MM.1S (cell line): Measurements from ENCODE around the gene ATXN10.
"Not testable (repeated sequence)": the region's sequence is repeated elsewhere in the genome, so short reads cannot be mapped to it uniquely, and the experiment has no call there.

Source experiments
- DNase-seq: peaks from one replicate; pipeline ENCODE4 v3.0.0-alpha.2; 2015
- H2AFZ ChIP-seq: fragments of 300-600 bp; sonication (generic); 2 replicates; pipeline ENCODE4 v1.6.0; 2016; ENCODE audit warnings: antibody characterized with exemption, low read length
- H3F3A ChIP-seq: fragments of 300-600 bp; sonication (generic); 2 replicates; pipeline ENCODE4 v1.6.1; 2016; ENCODE audit warnings: mild to moderate bottlenecking, antibody characterized with exemption, low read length, moderate library complexity, mixed read lengths; ENCODE audit not compliant: insufficient read depth
- H3K27ac ChIP-seq: fragments of 300-600 bp; sonication (generic); 2 replicates; pipeline ENCODE4 v1.5.1; 2016; ENCODE audit warnings: mild to moderate bottlenecking, low read length
- H3K27me3 ChIP-seq: fragments of 300-600 bp; sonication (generic); replicated peaks from 2 replicates; pipeline ENCODE4 v1.6.0; 2016; ENCODE audit warnings: low read length; ENCODE audit not compliant: insufficient read depth
- H3K36me3 ChIP-seq: fragments of 300-600 bp; sonication (generic); replicated peaks from 2 replicates; pipeline ENCODE4 v1.6.1; 2016; ENCODE audit warnings: mild to moderate bottlenecking, low read length, mixed read lengths; ENCODE audit not compliant: insufficient read depth
- H3K4me1 ChIP-seq: fragments of 300-600 bp; sonication (generic); 2 replicates; pipeline ENCODE4 v1.6.1; 2016; ENCODE audit warnings: low read length, mixed read lengths
- H3K4me2 ChIP-seq: fragments of 300-600 bp; sonication (generic); 2 replicates; pipeline ENCODE4 v1.6.0; 2016; ENCODE audit warnings: low read depth, low read length
- H3K4me3 ChIP-seq: fragments of 300-600 bp; sonication (generic); 2 replicates; pipeline ENCODE4 v1.5.1; 2016; ENCODE audit warnings: low read length, mixed read lengths
- H3K79me2 ChIP-seq: fragments of 300-600 bp; sonication (generic); 2 replicates; pipeline ENCODE4 v1.6.1; 2016; ENCODE audit warnings: mixed run types, low read length, mixed read lengths
- H3K9ac ChIP-seq: fragments of 300-600 bp; sonication (generic); 2 replicates; pipeline ENCODE4 v1.6.1; 2016; ENCODE audit warnings: low read length, mixed read lengths
- H3K9me2 ChIP-seq: fragments of 300-600 bp; sonication (generic); replicated peaks from 2 replicates; pipeline ENCODE4 v1.6.1; 2016; ENCODE audit warnings: mild to moderate bottlenecking, low read length, mixed read lengths; ENCODE audit not compliant: insufficient read depth
- H3K9me3 ChIP-seq: fragments of 300-600 bp; sonication (generic); replicated peaks from 2 replicates; pipeline ENCODE4 v1.6.1; 2016; ENCODE audit warnings: mild to moderate bottlenecking, low read length, mixed read lengths; ENCODE audit not compliant: insufficient read depth
- H4K20me1 ChIP-seq: fragments of 300-600 bp; sonication (generic); 2 replicates; pipeline ENCODE4 v1.6.1; 2016; ENCODE audit warnings: mild to moderate bottlenecking, low read length, moderate library complexity, mixed read lengths; ENCODE audit not compliant: insufficient read depth
- EZH2 ChIP-seq: fragments of 300-600 bp; sonication (generic); optimal IDR thresholded peaks from 2 replicates; pipeline ENCODE3; 2017; ENCODE audit warnings: low read depth, mild to moderate bottlenecking, antibody characterized with exemption, low read length, mixed read lengths
- EZH2phosphoT487 ChIP-seq: fragments of 300-600 bp; sonication (generic); IDR thresholded peaks from 2 replicates; pipeline ENCODE4 v1.6.1; 2018; ENCODE audit warnings: antibody characterized with exemption, low read length
- TF ChIP-seq, protein P1 (sequence below): fragments of 300-600 bp; sonication (generic); IDR thresholded peaks from 2 replicates; pipeline ENCODE4 v1.5.1; 2016; ENCODE audit warnings: antibody characterized with exemption, low read length, mixed read lengths

Gene ATXN10

DNA sequence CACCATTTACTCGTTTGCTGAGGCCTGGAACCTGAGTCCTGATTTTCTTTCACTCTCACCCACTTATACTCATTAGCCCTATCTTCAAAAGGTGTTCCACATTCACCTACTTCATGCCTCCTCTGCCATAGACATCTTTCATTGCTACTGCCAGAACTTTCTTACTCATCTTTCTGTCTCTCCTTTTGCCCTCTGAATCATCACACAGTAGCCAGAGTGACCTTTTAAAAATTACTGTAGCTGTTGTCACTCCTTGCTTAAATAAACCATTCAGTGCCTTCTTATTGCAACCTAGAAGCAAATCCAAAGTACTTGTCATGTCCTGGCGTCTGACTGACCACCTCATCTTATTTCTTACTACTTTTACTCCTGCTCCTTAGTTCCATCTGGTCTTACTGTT, 38.2 kb downstream of the ATXN10 start:
- no peak overlapping the region for H3K27ac ChIP-seq
- H3K9me2 ChIP-seq, result no peaks in the 10 kb centered on the region
- H3K4me2 ChIP-seq, result no peak overlapping the region
- H3F3A ChIP-seq, result no peaks in the 10 kb centered on the region; the same call in 1 of the 2 replicates
- no peaks in the 10 kb centered on the region for H3K4me1 ChIP-seq
- H3K36me3 ChIP-seq, result no peaks in the 10 kb centered on the region
- H3K9ac ChIP-seq, result no peak overlapping the region
- no peaks in the 10 kb centered on the region for H3K27me3 ChIP-seq
- H3K79me2 ChIP-seq, result no peaks in the 10 kb centered on the region
- TF ChIP-seq EZH2phosphoT487 (no peak), EZH2 (no peak)
- TF ChIP-seq, protein P1, sequence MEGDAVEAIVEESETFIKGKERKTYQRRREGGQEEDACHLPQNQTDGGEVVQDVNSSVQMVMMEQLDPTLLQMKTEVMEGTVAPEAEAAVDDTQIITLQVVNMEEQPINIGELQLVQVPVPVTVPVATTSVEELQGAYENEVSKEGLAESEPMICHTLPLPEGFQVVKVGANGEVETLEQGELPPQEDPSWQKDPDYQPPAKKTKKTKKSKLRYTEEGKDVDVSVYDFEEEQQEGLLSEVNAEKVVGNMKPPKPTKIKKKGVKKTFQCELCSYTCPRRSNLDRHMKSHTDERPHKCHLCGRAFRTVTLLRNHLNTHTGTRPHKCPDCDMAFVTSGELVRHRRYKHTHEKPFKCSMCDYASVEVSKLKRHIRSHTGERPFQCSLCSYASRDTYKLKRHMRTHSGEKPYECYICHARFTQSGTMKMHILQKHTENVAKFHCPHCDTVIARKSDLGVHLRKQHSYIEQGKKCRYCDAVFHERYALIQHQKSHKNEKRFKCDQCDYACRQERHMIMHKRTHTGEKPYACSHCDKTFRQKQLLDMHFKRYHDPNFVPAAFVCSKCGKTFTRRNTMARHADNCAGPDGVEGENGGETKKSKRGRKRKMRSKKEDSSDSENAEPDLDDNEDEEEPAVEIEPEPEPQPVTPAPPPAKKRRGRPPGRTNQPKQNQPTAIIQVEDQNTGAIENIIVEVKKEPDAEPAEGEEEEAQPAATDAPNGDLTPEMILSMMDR, result no peak
- no peak overlapping the region for H3K4me3 ChIP-seq
- no peak for DNase-seq
- no peaks in the 10 kb centered on the region for H3K9me3 ChIP-seq
- no peaks in the 10 kb centered on the region for H4K20me1 ChIP-seq
- H2AFZ ChIP-seq, result no peak overlapping the region

DNA sequence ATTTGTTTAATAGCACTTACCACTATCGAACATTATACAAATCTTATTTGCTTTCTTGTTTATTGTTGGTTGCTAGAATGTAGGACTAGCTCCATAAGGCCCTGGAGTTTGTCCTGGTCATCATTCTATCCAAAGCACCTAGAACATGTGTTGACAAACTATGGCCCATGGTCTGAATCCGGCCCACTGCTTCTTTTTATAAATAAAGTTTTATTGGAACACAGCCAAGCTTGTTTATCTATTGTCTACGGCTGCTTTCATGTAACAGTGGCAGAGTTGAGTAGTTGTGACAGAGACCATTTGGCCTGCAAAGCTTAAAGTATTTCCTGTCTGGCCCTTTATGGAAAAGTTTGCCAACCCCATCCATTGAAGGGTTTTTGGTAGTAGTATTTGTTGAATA, 38.8 kb downstream of the ATXN10 start:
- no peaks in the 10 kb centered on the region for H3K36me3 ChIP-seq
- H3K9ac ChIP-seq, result no peak overlapping the region
- no peak overlapping the region for H3K4me2 ChIP-seq
- no peaks in the 10 kb centered on the region for H3K9me2 ChIP-seq
- no peaks in the 10 kb centered on the region for H3K27me3 ChIP-seq
- no peak overlapping the region for H3K27ac ChIP-seq
- DNase-seq, result no peak
- no peak overlapping the region for H2AFZ ChIP-seq
- no peaks in the 10 kb centered on the region for H3K4me1 ChIP-seq
- TF ChIP-seq, protein P1, result no peak
- TF ChIP-seq EZH2phosphoT487, result no peak
- no peak for TF ChIP-seq EZH2
- H3F3A ChIP-seq, result no peaks in the 10 kb centered on the region
- H3K9me3 ChIP-seq, result no peaks in the 10 kb centered on the region
- H4K20me1 ChIP-seq, result no peaks in the 10 kb centered on the region
- H3K4me3 ChIP-seq, result no peak overlapping the region
- H3K79me2 ChIP-seq, result no peaks in the 10 kb centered on the region

DNA sequence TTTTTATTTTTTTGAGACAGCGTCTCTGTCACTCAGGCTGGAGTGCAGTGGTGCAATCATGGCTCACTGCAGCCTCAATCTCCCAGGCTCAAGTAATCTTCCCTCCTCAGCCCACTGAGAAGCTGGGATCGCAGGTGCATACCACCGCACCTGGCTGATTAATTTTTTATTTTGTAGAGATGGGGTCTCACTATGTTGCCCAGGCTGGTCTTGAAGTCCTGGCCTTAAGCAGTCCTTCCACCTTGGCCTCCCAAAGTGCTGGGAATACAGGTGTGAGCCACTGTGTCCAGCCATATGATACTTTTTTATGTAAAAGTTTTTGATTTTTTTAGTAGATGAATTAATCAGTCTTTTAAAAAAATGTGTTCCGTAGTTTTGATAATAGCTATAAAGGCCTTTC, 42.8 kb downstream of the ATXN10 start:
- H3K9me3 ChIP-seq, H2AFZ ChIP-seq, H3K79me2 ChIP-seq, H3K9me2 ChIP-seq, H3K4me1 ChIP-seq, H3K27me3 ChIP-seq, H3K4me2 ChIP-seq, H4K20me1 ChIP-seq, H3K36me3 ChIP-seq, H3K27ac ChIP-seq, DNase-seq, H3K9ac ChIP-seq, H3F3A ChIP-seq, H3K4me3 ChIP-seq: not testable (repeated sequence)

DNA sequence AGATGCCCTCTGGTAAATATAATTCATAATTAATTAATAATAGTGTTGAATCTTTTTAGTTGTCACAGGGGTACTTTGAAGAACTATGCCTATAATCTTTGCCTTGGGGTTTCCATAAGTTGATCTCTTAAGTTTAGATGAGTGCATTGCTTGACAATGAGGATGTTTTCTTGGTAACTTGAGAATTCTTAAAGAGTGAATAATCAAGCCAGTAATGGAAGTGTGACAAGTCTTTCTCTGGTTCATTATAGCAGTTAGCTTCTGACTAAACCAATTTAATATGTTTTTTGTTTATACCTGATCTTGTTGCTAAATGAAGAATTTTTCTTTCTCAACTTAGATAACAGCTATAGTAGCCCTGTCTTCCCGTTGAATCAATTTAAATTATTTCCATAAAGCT, 46.2 kb downstream of the ATXN10 start:
- Histone ChIP-seq H3K9ac (no peak overlapping the region), H3K4me2 (no peak overlapping the region), H2AFZ (no peak overlapping the region), H4K20me1 (no peaks in the 10 kb centered on the region), H3K9me2 (no peaks in the 10 kb centered on the region), H3K27me3 (no peaks in the 10 kb centered on the region), H3K9me3 (no peaks in the 10 kb centered on the region), H3K36me3 (peaks cover 3% of the 10 kb centered on the region; the same call in 1 of the 2 replicates), H3K4me1 (no peaks in the 10 kb centered on the region), H3K79me2 (no peaks in the 10 kb centered on the region), H3F3A (no peaks in the 10 kb centered on the region), H3K4me3 (no peak overlapping the region), H3K27ac (no peak overlapping the region)
- TF ChIP-seq EZH2phosphoT487, result no peak
- TF ChIP-seq, protein P1, result no peak
- TF ChIP-seq EZH2, result no peak
- no peak for DNase-seq
